COLO668 (cell line): ENCODE data around the gene XYLT2.

Experiments
- DNase-seq: peaks from one replicate; lab custom pipeline; 2025; ENCODE audit not compliant: unreplicated experiment; lab: John Stamatoyannopoulos, UW

XYLT2 gene

GRCh38 chr17:50348522-50349242 is 2.8 kb downstream of the XYLT2 start:
- DNase-seq, result no peak

- no peak for DNase-seq
Observed at GRCh38 chr17:50349243-50349600, 3.3 kb downstream of the XYLT2 start.

GRCh38 chr17:50350733-50351132 is 4.8 kb downstream of the XYLT2 start:
- no peak for DNase-seq

GRCh38 chr17:50352072-50352692 is 6.3 kb downstream of the XYLT2 start:
- no peak for DNase-seq

DNA sequence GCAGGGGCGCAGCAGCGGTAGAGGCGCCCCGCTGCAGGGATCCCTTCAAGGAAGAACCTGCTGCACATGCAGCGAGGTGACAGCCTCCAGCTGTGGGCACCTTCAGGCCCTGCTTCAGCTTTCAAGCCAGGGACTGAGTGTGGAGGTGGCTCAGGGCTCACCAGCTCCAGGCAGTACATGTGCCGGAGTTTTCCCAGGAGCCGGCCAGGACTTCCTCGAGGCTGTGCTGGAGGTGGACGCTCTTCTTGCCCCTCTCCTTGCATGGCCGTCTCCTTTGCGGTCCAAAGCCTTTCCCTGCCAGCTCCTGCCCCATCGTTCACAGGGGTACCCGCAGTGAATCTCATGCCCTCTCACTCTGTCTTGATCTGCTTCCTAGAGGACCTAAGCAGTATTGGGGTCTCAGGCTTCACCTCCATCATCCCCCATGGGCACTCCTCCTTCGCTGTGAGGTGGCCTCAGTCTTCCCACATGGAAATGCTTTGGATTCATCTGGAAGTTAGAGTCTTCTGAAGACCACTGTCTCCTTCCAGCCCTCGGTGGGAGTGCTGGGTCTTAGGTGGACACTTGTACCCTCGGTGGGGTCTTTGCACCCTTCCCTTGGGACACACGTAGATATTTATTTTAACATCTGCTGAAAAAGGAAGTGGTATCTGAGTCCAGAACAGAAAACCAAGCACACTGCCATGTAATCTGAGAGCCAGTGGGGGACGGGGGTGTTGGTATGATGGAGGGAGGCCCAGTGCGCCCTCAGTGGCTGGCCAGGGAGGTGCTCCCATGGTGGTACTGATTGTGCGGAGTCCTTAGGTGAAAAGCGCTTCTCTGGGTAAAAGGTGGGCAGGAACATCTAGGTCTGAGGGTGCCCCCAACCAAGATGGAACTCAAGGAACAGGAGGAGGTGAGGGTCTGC is 7.0 kb downstream of the XYLT2 start:
- no peak for DNase-seq

- no peak for DNase-seq
Observed at GRCh38 chr17:50353600-50354195, 7.8 kb downstream of the XYLT2 start.

- no peak for DNase-seq
Observed at GRCh38 chr17:50354198-50354597, 8.3 kb downstream of the XYLT2 start.

DNA sequence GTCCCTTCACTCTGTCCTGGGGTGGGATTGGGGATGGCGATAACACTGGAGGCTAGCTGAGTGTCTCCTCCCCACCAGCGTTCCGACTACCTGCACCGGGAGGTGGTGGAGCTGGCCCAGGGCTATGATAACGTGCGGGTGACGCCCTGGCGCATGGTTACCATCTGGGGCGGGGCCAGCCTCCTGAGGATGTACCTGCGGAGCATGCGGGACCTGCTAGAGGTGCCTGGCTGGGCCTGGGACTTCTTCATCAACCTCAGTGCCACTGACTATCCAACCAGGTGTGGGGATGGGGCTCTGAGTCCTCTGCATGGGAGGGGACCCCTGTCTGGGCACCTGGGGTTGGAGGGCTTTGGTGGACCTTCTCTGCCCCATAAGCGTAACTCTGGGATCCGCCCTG is 8.8 kb downstream of the XYLT2 start:
- no peak for DNase-seq

- no peak for DNase-seq
Observed at GRCh38 chr17:50355336-50355700, 9.4 kb downstream of the XYLT2 start.

DNA sequence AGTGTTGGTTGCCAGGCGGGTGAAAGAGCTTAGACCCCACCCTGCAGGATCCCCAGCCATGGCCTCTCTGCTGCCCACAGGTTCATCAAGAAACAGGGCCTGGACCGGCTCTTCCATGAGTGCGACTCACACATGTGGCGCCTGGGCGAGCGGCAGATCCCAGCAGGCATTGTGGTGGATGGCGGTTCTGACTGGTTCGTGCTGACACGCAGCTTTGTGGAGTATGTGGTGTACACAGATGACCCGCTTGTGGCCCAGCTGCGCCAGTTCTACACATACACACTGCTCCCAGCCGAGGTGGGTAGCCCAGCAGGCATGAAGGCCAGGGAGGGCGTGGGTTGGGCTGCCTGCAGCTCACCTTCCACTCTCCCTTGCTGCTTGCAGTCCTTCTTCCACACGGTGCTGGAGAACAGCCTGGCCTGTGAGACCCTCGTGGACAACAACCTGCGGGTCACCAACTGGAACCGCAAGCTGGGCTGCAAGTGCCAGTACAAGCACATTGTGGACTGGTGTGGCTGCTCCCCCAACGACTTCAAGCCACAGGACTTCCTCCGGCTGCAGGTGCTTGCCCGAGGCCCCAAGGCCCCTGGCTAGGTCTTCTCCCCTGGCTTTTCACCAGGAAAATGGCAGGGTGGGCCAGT is 9.9 kb downstream of the XYLT2 start:
- no peak for DNase-seq

DNA sequence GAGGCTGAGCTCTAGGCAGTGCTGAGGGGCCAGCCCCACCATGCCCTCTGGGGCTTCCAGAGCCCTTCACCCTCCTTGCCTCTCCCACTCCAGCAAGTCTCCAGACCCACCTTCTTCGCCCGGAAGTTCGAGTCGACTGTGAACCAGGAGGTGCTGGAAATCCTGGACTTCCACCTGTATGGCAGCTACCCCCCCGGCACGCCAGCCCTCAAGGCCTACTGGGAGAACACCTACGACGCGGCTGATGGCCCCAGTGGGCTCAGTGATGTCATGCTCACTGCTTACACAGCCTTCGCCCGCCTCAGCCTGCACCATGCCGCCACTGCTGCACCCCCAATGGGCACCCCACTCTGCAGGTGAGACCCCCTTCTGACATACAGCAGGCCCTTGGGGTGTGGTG is 10.5 kb downstream of the XYLT2 start:
- no peak for DNase-seq

- no peak for DNase-seq
Observed at GRCh38 chr17:50356892-50357510, 11.1 kb downstream of the XYLT2 start.

- DNase-seq, result no peak
Observed at GRCh38 chr17:50358177-50358576, 12.3 kb downstream of the XYLT2 start.

DNA sequence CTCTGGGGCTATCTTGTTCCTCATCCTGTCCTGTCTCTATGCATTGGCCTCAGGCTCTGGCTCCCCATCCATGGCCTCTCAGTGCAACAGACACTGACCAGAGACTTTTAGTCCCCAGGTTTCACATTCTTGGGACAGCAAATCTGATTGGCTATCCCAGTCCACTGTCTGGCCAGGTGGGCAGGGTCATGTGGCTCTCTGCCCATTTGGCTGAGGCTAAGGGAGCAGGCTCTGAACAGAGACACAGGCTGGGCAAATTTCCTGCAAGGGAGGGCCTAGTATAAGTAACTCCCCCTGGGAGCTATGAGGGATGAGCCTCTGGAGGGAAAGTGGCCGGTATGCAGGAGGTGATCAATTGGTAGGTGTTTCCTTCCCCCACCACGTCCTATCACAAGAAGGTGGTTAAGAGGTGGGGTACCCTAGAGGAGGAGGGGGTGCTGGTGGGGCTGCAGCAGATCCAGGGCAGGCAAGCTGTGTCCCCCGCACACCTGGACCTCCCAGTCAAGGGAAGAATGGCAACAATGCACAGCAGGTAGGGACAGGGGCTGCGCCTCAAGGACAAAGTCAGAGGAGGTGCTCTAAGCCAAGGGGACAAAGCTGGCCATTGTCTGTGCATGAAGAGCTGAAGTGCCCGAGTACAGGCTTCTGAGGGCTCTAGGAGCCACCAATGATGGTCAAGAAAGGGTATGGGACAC is 13.2 kb downstream of the XYLT2 start:
- no peak for DNase-seq

DNA sequence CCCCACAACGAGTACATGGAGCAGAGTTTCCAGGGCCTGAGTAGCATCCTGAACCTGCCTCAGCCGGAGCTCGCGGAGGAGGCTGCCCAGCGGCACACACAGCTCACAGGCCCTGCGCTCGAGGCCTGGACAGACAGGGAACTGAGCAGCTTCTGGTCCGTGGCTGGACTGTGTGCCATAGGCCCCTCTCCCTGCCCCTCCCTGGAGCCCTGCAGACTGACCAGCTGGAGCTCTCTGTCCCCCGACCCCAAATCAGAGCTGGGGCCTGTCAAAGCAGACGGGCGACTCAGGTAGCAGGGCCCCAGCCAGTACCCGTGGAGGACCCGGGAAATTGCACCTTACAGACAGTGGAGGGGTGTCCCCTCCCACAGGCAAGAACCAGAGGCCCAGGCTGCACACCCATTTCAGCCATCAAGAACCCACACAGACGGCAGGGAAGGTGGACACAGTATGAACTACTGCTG is 14.1 kb downstream of the XYLT2 start:
- no peak for DNase-seq

GRCh38 chr17:50360486-50361115 is 14.7 kb downstream of the XYLT2 start:
- DNase-seq, result no peak

GRCh38 chr17:50361561-50362480 is 15.9 kb downstream of the XYLT2 start:
- DNase-seq, result peak; percentile 16

DNA sequence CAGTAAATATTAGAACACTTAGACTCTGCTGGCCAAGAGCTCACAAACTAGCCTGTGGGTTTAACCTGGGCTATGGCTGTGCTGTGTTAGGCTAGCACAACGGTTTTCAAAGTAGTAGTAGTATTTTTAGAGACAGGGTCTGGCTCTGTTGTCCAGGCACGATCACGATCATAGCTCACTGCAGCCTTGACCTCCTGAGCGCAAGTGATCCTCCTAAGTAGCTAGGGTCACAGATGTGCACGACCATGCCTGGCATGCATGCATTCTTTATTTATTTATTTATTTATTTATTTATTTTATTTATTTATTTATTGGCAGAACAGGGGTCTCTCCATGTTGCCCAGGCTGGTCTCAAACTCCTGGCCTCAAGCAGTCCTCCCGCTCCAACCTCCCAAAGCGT is 16.7 kb downstream of the XYLT2 start:
- DNase-seq, result no peak
